Common myeloid progenitor, CD34-positive (primary cell): ENCODE data around the gene TFAP2E.

Experiments used
- CTCF ChIA-PET: fragments of 350-600 bp; sonication (Branson Sonifier 250); formaldehyde crosslinking; loops from one replicate; lab custom pipeline; 2021; ENCODE audit warnings: antibody characterized with exemption; lab: Charles Lee
- POLR2A ChIA-PET: fragments of 350-600 bp; sonication (Branson Sonifier 250); formaldehyde crosslinking; loops from one replicate; lab custom pipeline; 2021; ENCODE audit warnings: antibody characterized with exemption; lab: Charles Lee
- DNase-seq, 3 donors: peaks; one replicate each; pipeline versions ENCODE4 v3.0.0 to v3.0.0-alpha.2; 2013
- H3K27ac ChIP-seq, 2 experiments: 1 replicate in 1 of 2; 2 replicates in 1 of 2; pipeline ENCODE4 v1.7.0; 2013; ENCODE audit warnings: inconsistent platforms in 2 of 2, low read length in 2 of 2, mild to moderate bottlenecking in 2 of 2, low read depth in 1 of 2, moderate library complexity in 1 of 2; ENCODE audit not compliant: severe bottlenecking in 2 of 2, insufficient read depth in 1 of 2, poor library complexity in 1 of 2
- H3K27me3 ChIP-seq, 5 experiments: replicated peaks in 2 of 5; 1 replicate in 3 of 5; 2 replicates in 2 of 5; pipeline versions ENCODE4 v1.6.1 to v1.7.0; 2013; ENCODE audit warnings: low read length in 4 of 5, mild to moderate bottlenecking in 2 of 5, moderate library complexity in 2 of 5, inconsistent platforms in 1 of 5; ENCODE audit not compliant: insufficient read depth in 5 of 5, control insufficient read depth in 4 of 5
- H3K36me3 ChIP-seq, 4 experiments: 1 replicate in 2 of 4; 2 replicates in 2 of 4; pipeline versions ENCODE4 v1.6.1 to v1.7.0; 2013; ENCODE audit warnings: low read length in 3 of 4, control low read depth in 1 of 4, mild to moderate bottlenecking in 1 of 4; ENCODE audit not compliant: control insufficient read depth in 4 of 4, insufficient read depth in 4 of 4
- H3K4me1 ChIP-seq, 4 experiments: 1 replicate in 3 of 4; 2 replicates in 1 of 4; pipeline versions ENCODE4 v1.6.1 to v1.7.1; 2013; ENCODE audit warnings: low read length in 3 of 4, mild to moderate bottlenecking in 3 of 4, control low read depth in 1 of 4, inconsistent platforms in 1 of 4, moderate library complexity in 1 of 4; ENCODE audit not compliant: control insufficient read depth in 4 of 4, insufficient read depth in 4 of 4; ENCODE audit errors: control extremely low read depth in 1 of 4
- H3K4me3 ChIP-seq, 7 experiments: 1 replicate in 4 of 7; 2 replicates in 3 of 7; pipeline versions ENCODE4 v1.5.1 to v1.7.0; 2013; ENCODE audit warnings: mild to moderate bottlenecking in 7 of 7, low read length in 6 of 7, moderate library complexity in 6 of 7, inconsistent platforms in 2 of 7, low read depth in 2 of 7, control low read depth in 1 of 7; ENCODE audit not compliant: insufficient read depth in 4 of 7, control insufficient read depth in 1 of 7; ENCODE audit errors: extremely low read depth in 1 of 7
- H3K9me3 ChIP-seq, 5 experiments: 1 replicate in 4 of 5; 2 replicates in 1 of 5; pipeline versions ENCODE4 v1.6.1 to v1.7.1; 2013; ENCODE audit warnings: low read length in 4 of 5, mild to moderate bottlenecking in 2 of 5, inconsistent platforms in 1 of 5, low read depth in 1 of 5, moderate library complexity in 1 of 5; ENCODE audit not compliant: control insufficient read depth in 4 of 5, insufficient read depth in 2 of 5; ENCODE audit errors: control extremely low read depth in 1 of 5
- WGBS: methylation state at CpG from one replicate; pipeline ENCODE4 v1.1.5; 2013; ENCODE audit not compliant: insufficient coverage; 5-methylcytosine and 5-hydroxymethylcytosine counted together

Gene TFAP2E

GRCh38 chr1:35637401-35637809 is 64.3 kb downstream of the TFAP2E start:
- Histone ChIP-seq H3K36me3 (peaks cover 5 to 25% (median 15%) of the 10 kb centered on the region in 4 experiments), H3K27ac (peak overlapping the region; percentile 77 to 88), H3K4me1 (peaks cover 18 to 41% (median 29%) of the 10 kb centered on the region in 4 experiments), H3K27me3 (no peaks in the 10 kb centered on the region), H3K9me3 (no peaks in the 10 kb centered on the region), H3K4me3 (peak overlapping the region in 6 of 7 experiments; percentile 20 to 75 (median 60))
- POLR2A ChIA-PET: interaction anchor here (0.7 to 1.5 kb wide), 2 partner anchors 35 to 60 kb away, joined by 3 to 4 read pairs; no protein-coding TSS in a partner anchor
- DNase-seq: peak; percentile 65 to 84 (median 81)
- CTCF ChIA-PET: interaction anchor here (1.1 to 1.8 kb wide), 3 partner anchors 13 to 90 kb away, joined by 3 to 7 read pairs (median 5); no protein-coding TSS in a partner anchor
- WGBS: 0% methylated on average over 1 of the region's 1 CpG

GRCh38 chr1:35640380-35641232 is 67.5 kb downstream of the TFAP2E start:
- Histone ChIP-seq H3K4me1 (peaks cover 18 to 43% (median 31%) of the 10 kb centered on the region in 4 experiments), H3K4me3 (peak overlapping the region; percentile 93 to 99 (median 98)), H3K27me3 (peaks cover 0 to 12% (median 4%) of the 10 kb centered on the region in 5 experiments), H3K27ac (peak overlapping the region; percentile 88 to 95), H3K9me3 (no peaks in the 10 kb centered on the region), H3K36me3 (peaks cover 0 to 7% (median 0%) of the 10 kb centered on the region in 4 experiments)
- ChIA-PET CTCF (interaction anchor here (1.0 to 1.1 kb wide), 2 partner anchors 32 to 70 kb away, joined by 3 read pairs; no protein-coding TSS in a partner anchor), POLR2A (no interaction called here)
- WGBS: 31% methylated on average over 20 of the region's 29 CpGs
- no peak for DNase-seq

GRCh38 chr1:35641233-35641866 is 68.2 kb downstream of the TFAP2E start, which contains the start of gene PSMB2:
Gene PSMB2, minus strand, starts transcription at chr1:35641526. Its CDS starts 94 bp downstream, at chr1:35641432.
- Histone ChIP-seq H3K9me3 (no peaks in the 10 kb centered on the region), H3K27me3 (peaks cover 0 to 16% (median 6%) of the 10 kb centered on the region in 5 experiments), H3K4me3 (peak within 1 kb of the TSS; percentile 93 to 99 (median 98)), H3K4me1 (peaks cover 18 to 43% (median 31%) of the 10 kb centered on the region in 4 experiments), H3K36me3 (no peaks in the 10 kb centered on the region), H3K27ac (peak within 1 kb of the TSS; percentile 88 to 95)
- CTCF ChIA-PET: no interaction called here
- peak; percentile 97 to 98 (median 98) for DNase-seq
- POLR2A ChIA-PET: no interaction called here
- 0% methylated on average over 37 of the region's 43 CpGs for WGBS

- Histone ChIP-seq H3K9me3 (no peaks in the 10 kb centered on the region), H3K4me3 (peak overlapping the region in 6 of 7 experiments; percentile 95 to 99 (median 98)), H3K27me3 (peaks cover 0 to 18% (median 9%) of the 10 kb centered on the region in 5 experiments), H3K4me1 (peaks cover 17 to 33% (median 24%) of the 10 kb centered on the region in 4 experiments), H3K27ac (peak overlapping the region in 1 of 2 experiments; percentile 95), H3K36me3 (no peaks in the 10 kb centered on the region)
- CTCF ChIA-PET: interaction anchor here (0.7 kb wide), 1 partner anchor 107 kb away, joined by 5 read pairs; no protein-coding TSS in a partner anchor
- WGBS: 67% methylated on average over 8 of the region's 14 CpGs
- POLR2A ChIA-PET: no interaction called here
- DNase-seq: peak; percentile 46 to 80 (median 64)
These were observed 69.4 kb downstream of the TFAP2E start for GRCh38 chr1:35642471-35642955.

GRCh38 chr1:35644204-35644603 is 71.1 kb downstream of the TFAP2E start:
- CTCF ChIA-PET: interaction anchor here (0.6 to 3.7 kb wide), 4 partner anchors 11 to 93 kb away, joined by 3 to 15 read pairs (median 3); no protein-coding TSS in a partner anchor
- DNase-seq: no peak
- POLR2A ChIA-PET: no interaction called here
- Histone ChIP-seq H3K27me3 (peaks cover 0 to 18% (median 11%) of the 10 kb centered on the region in 5 experiments), H3K36me3 (no peaks in the 10 kb centered on the region), H3K4me1 (peaks cover 7 to 22% (median 14%) of the 10 kb centered on the region in 4 experiments), H3K4me3 (no peak overlapping the region), H3K9me3 (no peaks in the 10 kb centered on the region), H3K27ac (no peak overlapping the region)
- 76% methylated on average over 2 of the region's 2 CpGs for WGBS
